Body of pancreas (tissue), 4 donors: ENCODE measurements around the gene ARHGAP1.

Source experiments
- POLR2A ChIP-seq, 3 donors: fragments of 450-650 bp; IDR thresholded peaks; one replicate each; pipeline ENCODE4 v1.6.1; 2016; ENCODE audit warnings: antibody characterized with exemption in 3 of 3, mild to moderate bottlenecking in 2 of 3
- TF ChIP-seq, protein P1 (sequence below), 7 experiments: fragments of 450-650 bp in 4 of 7; fragments of 200-600 bp in 3 of 7; sonication (generic) in 3 of 7; IDR thresholded peaks; one replicate each; pipeline ENCODE4 v1.5.1; 2016 to 2019; ENCODE audit warnings: antibody characterized with exemption in 7 of 7

DNA sequence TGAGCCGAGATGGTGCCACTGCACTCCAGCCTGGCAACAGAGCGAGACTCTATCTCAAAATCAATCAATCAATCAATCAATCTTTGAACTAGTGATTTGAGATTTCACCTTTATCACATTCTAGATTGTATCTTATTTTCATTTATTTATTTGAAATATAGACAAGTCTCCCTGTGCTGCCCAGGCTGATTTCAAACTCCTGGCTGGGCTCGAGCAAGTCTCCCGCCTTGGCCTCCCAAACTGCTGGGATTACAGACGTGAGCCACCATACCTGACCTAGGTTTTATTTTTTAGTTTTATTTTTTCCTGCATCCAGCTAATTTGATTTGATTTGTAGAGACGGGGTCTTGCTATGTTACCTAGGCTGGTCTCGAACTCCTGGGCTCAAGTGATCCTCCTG, 35.7 kb upstream of the ARHGAP1 start:
- TF ChIP-seq, protein P1, sequence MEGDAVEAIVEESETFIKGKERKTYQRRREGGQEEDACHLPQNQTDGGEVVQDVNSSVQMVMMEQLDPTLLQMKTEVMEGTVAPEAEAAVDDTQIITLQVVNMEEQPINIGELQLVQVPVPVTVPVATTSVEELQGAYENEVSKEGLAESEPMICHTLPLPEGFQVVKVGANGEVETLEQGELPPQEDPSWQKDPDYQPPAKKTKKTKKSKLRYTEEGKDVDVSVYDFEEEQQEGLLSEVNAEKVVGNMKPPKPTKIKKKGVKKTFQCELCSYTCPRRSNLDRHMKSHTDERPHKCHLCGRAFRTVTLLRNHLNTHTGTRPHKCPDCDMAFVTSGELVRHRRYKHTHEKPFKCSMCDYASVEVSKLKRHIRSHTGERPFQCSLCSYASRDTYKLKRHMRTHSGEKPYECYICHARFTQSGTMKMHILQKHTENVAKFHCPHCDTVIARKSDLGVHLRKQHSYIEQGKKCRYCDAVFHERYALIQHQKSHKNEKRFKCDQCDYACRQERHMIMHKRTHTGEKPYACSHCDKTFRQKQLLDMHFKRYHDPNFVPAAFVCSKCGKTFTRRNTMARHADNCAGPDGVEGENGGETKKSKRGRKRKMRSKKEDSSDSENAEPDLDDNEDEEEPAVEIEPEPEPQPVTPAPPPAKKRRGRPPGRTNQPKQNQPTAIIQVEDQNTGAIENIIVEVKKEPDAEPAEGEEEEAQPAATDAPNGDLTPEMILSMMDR (IDR thresholded peaks at IDR 0.05) = no peak
- TF ChIP-seq POLR2A (IDR thresholded peaks at IDR 0.05) = no peak
